HCT116 (cell line): ENCODE measurements around the gene ZBTB1. TPM values are rescaled to one million over a fixed set of nuclear protein-coding genes. Genes with fewer than 3 reads are reported as not detected.
A peak's percentile ranks its signal among the peaks of the same experiment; 100 is the strongest.

ENCODE experiments used
- ATAC-seq: fragments of 200-7000 bp; cut with Tn5 transposase; 2 replicates; pipeline ENCODE4 v1.9.1; 2020; ENCODE audit warnings: mild to moderate bottlenecking, moderate library complexity
- BruUV-seq: library from RNA; stranded (reverse); fragments of 400-500 nt; replicated peaks from 2 replicates; lab custom pipeline; 2021; lab: Mats Ljungman, UMichigan
- CTCF ChIA-PET: fragments of 300-600 bp; sonication (Branson Sonifier 250); formaldehyde crosslinking; loops from one replicate; lab custom pipeline; 2021; ENCODE audit warnings: antibody characterized with exemption; lab: Charles Lee
- POLR2A ChIA-PET: fragments of 300-600, 350-600 bp; sonication (Branson Sonifier 250); formaldehyde crosslinking; loops from one replicate; lab custom pipeline; 2021; ENCODE audit warnings: antibody characterized with exemption; lab: Charles Lee
- RAD21 ChIA-PET, 2 experiments: fragments of 300-600 bp; sonication (Branson Sonifier 250); formaldehyde crosslinking; loops; one replicate each; lab custom pipeline; 2023; ENCODE audit warnings: low total read pairs in 2 of 2; ENCODE audit not compliant: uncharacterized antibody in 2 of 2, unreplicated experiment in 2 of 2, low non-redundant PET in 1 of 2; lab: Charles Lee
- DNase-seq: peaks from one replicate; pipeline ENCODE4 v3.0.0-alpha.2; 2010; ENCODE audit warnings: low read depth, low spot score
- H2AFZ ChIP-seq: fragments of 200-600 bp; shearing (Covaris generic), sonication (generic); 2 replicates; pipeline ENCODE4 v1.6.1; 2017; ENCODE audit warnings: low read depth, mixed run types, mixed read lengths, antibody characterized with exemption, low read length; ENCODE audit not compliant: poor library complexity, severe bottlenecking
- H3K27ac ChIP-seq: 2 replicates; pipeline ENCODE4 v1.5.1; 2012; ENCODE audit warnings: low read depth, low read length
- H3K27me3 ChIP-seq: fragments of 200-600 bp; sonication (generic); 2 replicates; pipeline ENCODE4 v1.6.1; 2016; ENCODE audit warnings: mixed run types, low read length, mixed read lengths; ENCODE audit not compliant: insufficient read depth
- H3K36me3 ChIP-seq, 2 experiments: fragments of 200-500 bp in 1 of 2; fragments of 200-600 bp in 1 of 2; sonication (Bioruptor generic) in 1 of 2; sonication (generic) in 1 of 2; 2 replicates each; pipeline versions ENCODE4 v1.5.1 to v1.6.1; 2014 to 2016; ENCODE audit warnings: low read length in 2 of 2, inconsistent platforms in 1 of 2, mixed read lengths in 1 of 2, mixed run types in 1 of 2; ENCODE audit not compliant: insufficient read depth in 2 of 2, control insufficient read depth in 1 of 2
- H3K4me1 ChIP-seq, 2 experiments: fragments of 200-600 bp in 1 of 2; sonication (generic) in 1 of 2; 2 replicates each; pipeline versions ENCODE4 v1.5.1 to v1.6.1; 2012 to 2017; ENCODE audit warnings: low read length in 2 of 2, inconsistent platforms in 1 of 2, mild to moderate bottlenecking in 1 of 2, mixed read lengths in 1 of 2, mixed run types in 1 of 2, moderate library complexity in 1 of 2; ENCODE audit not compliant: insufficient read depth in 2 of 2, control insufficient read depth in 1 of 2
- H3K4me2 ChIP-seq: fragments of 200-600 bp; sonication (generic); 2 replicates; pipeline ENCODE4 v1.6.1; 2017; ENCODE audit warnings: mixed run types, low read length, mixed read lengths
- H3K4me3 ChIP-seq, 2 experiments: fragments of 200-600 bp in 1 of 2; sonication (generic) in 1 of 2; replicated peaks in 1 of 2; 2 replicates each; pipeline ENCODE4 v1.5.1; 2011 to 2016; ENCODE audit warnings: low read length in 2 of 2, control low read depth in 1 of 2, low read depth in 1 of 2, mild to moderate bottlenecking in 1 of 2, mixed read lengths in 1 of 2, mixed run types in 1 of 2
- H3K79me2 ChIP-seq: fragments of 200-600 bp; sonication (generic); 2 replicates; pipeline ENCODE4 v1.6.1; 2017; ENCODE audit warnings: mild to moderate bottlenecking, mixed run types, low read length, moderate library complexity, mixed read lengths; ENCODE audit not compliant: insufficient read depth
- H3K9ac ChIP-seq: fragments of 200-600 bp; sonication (generic); 2 replicates; pipeline ENCODE4 v1.6.1; 2016; ENCODE audit warnings: low read length, mixed read lengths
- H3K9me2 ChIP-seq: fragments of 200-600 bp; sonication (generic), shearing (Covaris generic); 2 replicates; pipeline ENCODE4 v1.6.1; 2017; ENCODE audit warnings: mixed run types, mild to moderate bottlenecking, moderate library complexity; ENCODE audit not compliant: insufficient read depth
- H3K9me3 ChIP-seq, 2 experiments: fragments of 200-500 bp in 1 of 2; fragments of 200-600 bp in 1 of 2; sonication (Bioruptor generic) in 1 of 2; sonication (generic) in 1 of 2; 2 replicates each; pipeline ENCODE4 v1.6.1; 2014 to 2017; ENCODE audit warnings: low read length in 2 of 2, mixed read lengths in 2 of 2, inconsistent platforms in 1 of 2, low read depth in 1 of 2, mild to moderate bottlenecking in 1 of 2, mixed run types in 1 of 2, moderate library complexity in 1 of 2; ENCODE audit not compliant: control insufficient read depth in 1 of 2, insufficient read depth in 1 of 2
- H4K20me1 ChIP-seq: fragments of 200-600 bp; sonication (generic), shearing (Covaris generic); 2 replicates; pipeline ENCODE4 v1.6.1; 2017; ENCODE audit warnings: mixed run types, mild to moderate bottlenecking, moderate library complexity; ENCODE audit not compliant: insufficient read depth
- CTCF ChIP-seq, 3 experiments: fragments of 200-600 bp in 1 of 3; sonication (generic) in 1 of 3; IDR thresholded peaks in 2 of 3; conservative IDR thresholded peaks in 1 of 3; 2 replicates each; pipeline ENCODE4 v1.5.1; 2012 to 2017; ENCODE audit warnings: low read depth in 2 of 3, low read length in 2 of 3, antibody characterized with exemption in 1 of 3, borderline replicate concordance in 1 of 3, control low read depth in 1 of 3, mild to moderate bottlenecking in 1 of 3, mixed read lengths in 1 of 3, mixed run types in 1 of 3, moderate library complexity in 1 of 3; ENCODE audit not compliant: insufficient read depth in 1 of 3
- EZH2 ChIP-seq: fragments of 200-600 bp; sonication (generic); IDR thresholded peaks from 2 replicates; pipeline ENCODE4 v1.6.1; 2017; ENCODE audit warnings: antibody characterized with exemption, mixed run types
- POLR2A ChIP-seq: IDR thresholded peaks from 2 replicates; pipeline ENCODE4 v1.7.0; 2011; ENCODE audit warnings: borderline replicate concordance; ENCODE audit not compliant: insufficient read depth, insufficient read length; ENCODE audit errors: extremely low read depth
- RAD21 ChIP-seq: IDR thresholded peaks from 2 replicates; pipeline ENCODE4 v1.6.1; 2012; ENCODE audit warnings: low read depth, mild to moderate bottlenecking
- SRF ChIP-seq: IDR thresholded peaks from 2 replicates; pipeline ENCODE4 v1.6.1; 2012; ENCODE audit warnings: low read depth
- ZFX ChIP-seq: fragments of 450-650 bp; IDR thresholded peaks from 2 replicates; pipeline ENCODE4 v1.6.1; 2017
- ZNF274 ChIP-seq: fragments of 200-500 bp; sonication (Bioruptor generic); IDR thresholded peaks from 2 replicates; pipeline ENCODE4 v1.6.1; 2014; ENCODE audit warnings: mild to moderate bottlenecking, low read depth, low read length, inconsistent platforms
- intact Hi-C: fragments of 100-400 bp; cut with micrococcal nuclease; formaldehyde crosslinking; loops from 2 replicates; pipeline ENCODE4 v1.10.0; 2022
- total RNA-seq: library from RNA; stranded (reverse); gene quantifications from one replicate; pipeline ENCODE4 v1.2.1, GENCODE V29; 2021; ENCODE audit not compliant: unreplicated experiment

The ZBTB1 gene
- total RNA-seq, 1 experiment from 2014 or later = 20.6 TPM

- ChIA-PET RAD21 (interaction anchor here in 1 of 2 experiments (1.7 kb wide), 1 partner anchor 132 kb away, joined by 3 read pairs; no protein-coding TSS in a partner anchor), POLR2A (no interaction called here), CTCF (interaction anchor here (1.5 kb wide), 1 partner anchor 132 kb away, joined by 6 read pairs; no protein-coding TSS in a partner anchor)
- Histone ChIP-seq H3K79me2 (no peaks in the 10 kb centered on the region), H3K4me1 (no peaks in the 10 kb centered on the region), H3K9me3 (no peaks in the 10 kb centered on the region), H3K27ac (no peak overlapping the region), H3K27me3 (no peaks in the 10 kb centered on the region), H2AFZ (no peak overlapping the region), H3K4me3 (no peak overlapping the region), H3K9ac (no peak overlapping the region), H3K4me2 (no peak overlapping the region), H3K36me3 (no peaks in the 10 kb centered on the region), H4K20me1 (0 out of 2 replicates have a peak, but pooled peaks cover 3% of the 10 kb centered on the region), H3K9me2 (no peaks in the 10 kb centered on the region)
- intact Hi-C loops = loop anchor here (10.0 kb wide), 1 partner anchor 462 kb away; no protein-coding TSS in a partner anchor
- TF ChIP-seq SRF (no peak), EZH2 (no peak), ZFX (no peak), ZNF274 (no peak), POLR2A (no peak)
- no TSS peak for BruUV-seq
- ATAC-seq (no peak), DNase-seq (no peak)
Measured at GRCh38 chr14:64476438-64476837, 28.1 kb upstream of the ZBTB1 start.

- no peaks in the 10 kb centered on the region for H3K27me3 ChIP-seq
- CTCF ChIA-PET = interaction anchor here (0.8 to 3.1 kb wide), 5 partner anchors 10 to 175 kb away, joined by 3 to 15 read pairs (median 3); no protein-coding TSS in a partner anchor
- H3K4me1 ChIP-seq = no peaks in the 10 kb centered on the region
- H3K4me2 ChIP-seq = no peak overlapping the region
- intact Hi-C loops = loop anchor here (1.0 to 10.0 kb wide), 2 partner anchors 134 to 464 kb away; no protein-coding TSS in a partner anchor
- no peak overlapping the region for H3K4me3 ChIP-seq
- no peak overlapping the region for H2AFZ ChIP-seq
- no peaks in the 10 kb centered on the region for H3K79me2 ChIP-seq
- no TSS peak for BruUV-seq
- POLR2A ChIA-PET = no interaction called here
- no peaks in the 10 kb centered on the region for H3K36me3 ChIP-seq
- no peaks in the 10 kb centered on the region for H3K9me3 ChIP-seq
- no peak for DNase-seq
- RAD21 ChIA-PET = interaction anchor here in 1 of 2 experiments (1.2 kb wide), 1 partner anchor 32 kb away, joined by 3 read pairs; no protein-coding TSS in a partner anchor
- ATAC-seq = no peak
- H3K9ac ChIP-seq = no peak overlapping the region
- H3K9me2 ChIP-seq = no peaks in the 10 kb centered on the region
- TF ChIP-seq ZFX = no peak
- TF ChIP-seq CTCF (IDR thresholded peaks at IDR 0.05 in 2 of 3, conservative IDR thresholded peaks at IDR 0.05 in 1 of 3; ENCODE audit: borderline replicate concordance in 1 of 3, insufficient read depth in 1 of 3, low read depth in 2 of 3, low read length in 2 of 3) = peak; percentile 21 to 38 (median 30); a peak in 3 of 6 replicates
- TF ChIP-seq RAD21 = peak; percentile 55
- H4K20me1 ChIP-seq = no peaks in the 10 kb centered on the region
- H3K27ac ChIP-seq = no peak overlapping the region
Measured at GRCh38 chr14:64478634-64479250, 25.8 kb upstream of the ZBTB1 start.
